Lower lobe of right lung (tissue), 2 donors: ENCODE data around the gene TUBGCP3. TPM values are rescaled to one million over a fixed set of nuclear protein-coding genes. Genes with fewer than 3 reads are reported as not detected.
"Not testable (repeated sequence)": the region's sequence is repeated elsewhere in the genome, so short reads cannot be mapped to it uniquely, and the experiment has no call there.

Experiments
- ATAC-seq, 2 donors: fragments of 200-7000 bp; cut with Tn5 transposase; one replicate each; pipeline ENCODE4 v1.9.1; 2020 to 2022; ENCODE audit warnings: mild to moderate bottlenecking in 2 of 2, moderate library complexity in 2 of 2
- DNase-seq: peaks from one replicate; pipeline ENCODE4 v3.0.0-alpha.2; 2020
- H3K27ac ChIP-seq: fragments of 200-600 bp; one replicate; pipeline ENCODE4 v1.8.0; 2022
- H3K27me3 ChIP-seq: fragments of 200-600 bp; one replicate; pipeline ENCODE4 v1.8.0; 2022; ENCODE audit warnings: low read depth
- H3K36me3 ChIP-seq: fragments of 200-600 bp; one replicate; pipeline ENCODE4 v1.8.0; 2022; ENCODE audit warnings: mild to moderate bottlenecking
- H3K4me1 ChIP-seq: fragments of 200-600 bp; one replicate; pipeline ENCODE4 v1.8.0; 2022
- H3K4me3 ChIP-seq: fragments of 200-600 bp; one replicate; pipeline ENCODE4 v1.8.0; 2022; ENCODE audit warnings: mild to moderate bottlenecking
- H3K9me3 ChIP-seq: fragments of 200-600 bp; one replicate; pipeline ENCODE4 v1.8.0; 2022
- CTCF ChIP-seq: fragments of 200-600 bp; IDR thresholded peaks from one replicate; pipeline ENCODE4 v1.8.0; 2022; ENCODE audit warnings: antibody characterized with exemption, mild to moderate bottlenecking
- intact Hi-C: fragments of 100-400 bp; cut with DNase I; formaldehyde crosslinking; loops from one replicate; pipeline ENCODE4 v1.11.0; 2022
- total RNA-seq: library from RNA; stranded (reverse); fragmentation: NEBNext Ultra II Directional; extraction: Animal tissue kit (Norgen Biotek cat#: 25700); gene quantifications from one replicate; pipeline ENCODE4 v1.2.1, GENCODE V29; 2021
- donor health status: DM: no; HTN: yes; CAD: no; lungs with severe emphysema.

TUBGCP3 gene
- total RNA-seq, 1 donor from 2014 or later = 34.5 TPM

DNA sequence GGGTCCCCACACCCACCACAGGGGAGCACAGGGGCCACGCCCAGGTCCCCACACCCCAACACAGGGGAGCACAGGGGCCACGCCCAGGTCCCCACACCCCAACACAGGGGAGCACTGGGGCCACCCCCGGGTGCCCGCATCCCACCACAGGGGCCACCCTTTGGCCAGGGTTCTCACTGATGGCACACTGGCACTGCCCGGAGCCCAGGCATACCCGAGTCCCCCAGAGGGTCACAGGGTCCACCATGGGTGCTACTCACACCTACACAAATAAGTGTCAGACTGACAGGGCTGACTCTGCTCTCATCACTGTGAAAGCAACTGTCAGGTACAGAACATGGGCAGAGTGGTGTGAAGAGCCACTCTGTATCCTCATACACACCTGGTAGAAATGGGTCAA, 98.8 kb downstream of the TUBGCP3 start:
- DNase-seq (no peak), ATAC-seq (no peak)
- TF ChIP-seq CTCF = no peak
- intact Hi-C loops = no loop called here
- Histone ChIP-seq H3K9me3 (no peaks in the 10 kb centered on the region), H3K4me1 (no peaks in the 10 kb centered on the region), H3K4me3 (no peak overlapping the region), H3K27ac (no peak overlapping the region), H3K27me3 (no peaks in the 10 kb centered on the region), H3K36me3 (peaks cover 26% of the 10 kb centered on the region)

GRCh38 chr13:112488343-112489050, 99.5 kb downstream of the TUBGCP3 start:
- H3K4me1 ChIP-seq, intact Hi-C loops, H3K9me3 ChIP-seq, DNase-seq, ATAC-seq, H3K27me3 ChIP-seq, H3K4me3 ChIP-seq, H3K27ac ChIP-seq: not testable (repeated sequence)
- peaks cover 30% of the 10 kb centered on the region for H3K36me3 ChIP-seq

DNA sequence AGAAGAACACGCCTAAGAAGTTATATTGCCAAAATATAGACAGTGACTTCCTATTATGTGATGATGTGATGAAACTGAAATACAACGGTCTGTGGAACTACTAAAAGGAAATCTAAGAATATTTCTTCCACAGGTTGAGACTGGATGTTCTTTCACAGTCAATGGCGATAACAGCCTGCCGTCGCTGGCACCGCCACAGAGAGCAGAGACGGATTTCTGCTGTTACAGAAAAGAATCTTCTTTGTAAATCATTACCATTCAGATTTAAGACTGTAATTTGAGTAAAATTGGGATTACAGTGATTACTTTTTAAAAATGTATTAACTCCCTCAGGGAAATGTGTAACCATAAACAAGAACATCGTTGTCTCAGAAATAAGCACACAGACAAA, 100.8 kb downstream of the TUBGCP3 start:
- peaks cover 30% of the 10 kb centered on the region for H3K36me3 ChIP-seq
- DNase-seq = no peak
- no peaks in the 10 kb centered on the region for H3K9me3 ChIP-seq
- intact Hi-C loops = no loop called here
- no peak overlapping the region for H3K4me3 ChIP-seq
- H3K4me1 ChIP-seq = no peaks in the 10 kb centered on the region
- TF ChIP-seq CTCF = no peak
- no peak overlapping the region for H3K27ac ChIP-seq
- ATAC-seq = no peak
- H3K27me3 ChIP-seq = no peaks in the 10 kb centered on the region

DNA sequence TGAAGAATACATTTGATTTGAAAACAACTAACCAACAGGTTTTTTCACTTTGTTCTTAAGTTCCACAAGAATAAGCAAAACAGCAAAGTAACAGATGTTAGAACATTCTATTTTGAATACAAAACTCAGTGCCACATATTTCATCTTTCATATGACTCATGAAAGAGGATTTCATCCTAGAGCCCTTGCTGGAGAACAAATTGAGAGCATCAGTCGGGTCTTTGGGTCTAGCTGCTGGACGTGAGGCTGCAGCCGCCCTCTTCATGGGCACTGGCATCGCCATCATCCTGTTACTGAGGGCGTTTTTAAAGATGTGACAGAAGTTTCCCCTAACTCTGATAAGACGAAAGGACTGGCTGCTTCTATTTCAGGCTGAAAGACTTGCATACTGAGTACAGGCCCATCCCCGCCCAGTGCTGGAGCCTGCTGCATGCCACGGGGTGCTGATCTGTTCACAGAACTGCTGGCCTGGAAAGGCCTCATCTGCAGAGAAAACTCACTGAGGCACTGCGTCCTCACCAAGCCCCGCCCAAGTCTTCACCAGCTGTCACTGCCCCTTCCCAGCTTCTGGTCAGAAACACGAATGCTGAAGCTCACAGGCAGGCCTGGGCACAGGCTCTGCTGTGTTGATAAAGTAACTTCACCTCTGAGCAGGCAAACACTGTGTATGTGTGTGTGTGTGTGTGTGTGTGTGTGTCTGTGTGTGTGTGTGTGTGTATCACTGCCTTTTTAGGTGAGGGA, 101.4 kb downstream of the TUBGCP3 start:
- H3K9me3 ChIP-seq = no peaks in the 10 kb centered on the region
- no peak overlapping the region for H3K27ac ChIP-seq
- DNase-seq = no peak
- H3K27me3 ChIP-seq = no peaks in the 10 kb centered on the region
- intact Hi-C loops = no loop called here
- peaks cover 30% of the 10 kb centered on the region for H3K36me3 ChIP-seq
- H3K4me1 ChIP-seq = no peaks in the 10 kb centered on the region
- no peak for TF ChIP-seq CTCF
- no peak for ATAC-seq
- H3K4me3 ChIP-seq = no peak overlapping the region

GRCh38 chr13:112485814-112486213, 102.1 kb downstream of the TUBGCP3 start:
- intact Hi-C loops, H3K9me3 ChIP-seq, H3K27ac ChIP-seq, ATAC-seq, H3K4me3 ChIP-seq, DNase-seq, H3K4me1 ChIP-seq, H3K27me3 ChIP-seq: not testable (repeated sequence)
- peaks cover 30% of the 10 kb centered on the region for H3K36me3 ChIP-seq

GRCh38 chr13:112483299-112483698, 104.7 kb downstream of the TUBGCP3 start:
- Histone ChIP-seq H3K4me1 (no peaks in the 10 kb centered on the region), H3K36me3 (peaks cover 27% of the 10 kb centered on the region), H3K27ac (no peak overlapping the region), H3K27me3 (no peaks in the 10 kb centered on the region), H3K9me3 (no peaks in the 10 kb centered on the region), H3K4me3 (no peak overlapping the region)
- no peak for TF ChIP-seq CTCF
- DNase-seq = no peak
- no peak for ATAC-seq
- intact Hi-C loops = no loop called here
